Fibroblast of skin of left biceps (primary cell): Measurements from ENCODE around the gene CCR9.

Source experiments
- DNase-seq, 2 experiments: peaks; one replicate each; pipeline ENCODE4 v3.0.0-alpha.2; 2013; ENCODE audit warnings: low read depth in 2 of 2

Gene CCR9

GRCh38 chr3:45908761-45909160 is 22.4 kb downstream of the CCR9 start:
- DNase-seq, result no peak

DNA sequence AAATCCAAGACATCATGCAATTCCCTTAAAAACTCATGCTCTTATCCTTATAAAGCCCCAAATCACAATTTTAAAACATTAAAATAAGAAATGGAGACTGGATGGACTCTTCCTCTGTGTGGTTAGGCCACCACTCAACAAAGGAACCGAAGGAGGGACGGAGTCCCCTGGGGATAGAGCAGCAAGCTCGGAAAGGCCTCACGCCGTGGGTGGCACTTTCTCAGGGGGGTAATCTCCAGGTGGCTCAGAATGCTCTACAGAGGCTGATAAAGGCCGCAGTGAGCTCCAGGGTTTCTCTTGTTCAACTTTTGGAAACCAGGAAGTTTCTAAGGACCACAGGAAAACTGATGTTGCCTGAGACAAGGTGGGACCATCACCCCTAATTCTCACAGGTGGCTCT is 23.2 kb downstream of the CCR9 start:
- DNase-seq, result no peak

DNA sequence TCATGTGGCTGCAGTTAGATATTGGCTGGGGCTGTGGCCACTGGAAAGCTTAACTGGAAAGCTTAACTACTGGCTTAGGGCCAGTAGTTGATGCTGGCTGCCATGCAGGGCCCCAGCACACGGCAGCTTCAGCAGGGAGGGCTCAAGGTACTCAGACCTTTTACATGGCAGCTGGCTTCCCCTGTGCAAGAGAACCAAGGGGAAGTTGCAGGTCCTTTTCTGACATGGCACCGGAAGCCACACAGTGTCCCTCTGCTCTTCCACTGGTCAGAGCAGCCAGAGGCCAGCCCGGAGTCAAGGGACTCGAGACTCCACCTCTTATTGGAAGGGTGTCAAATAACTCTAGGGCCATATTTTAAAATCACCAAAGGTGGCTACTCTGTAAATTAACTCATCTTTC is 24.5 kb downstream of the CCR9 start:
- DNase-seq, result no peak

- no peak for DNase-seq
These were observed 25.3 kb downstream of the CCR9 start for GRCh38 chr3:45911511-45912226.

DNA sequence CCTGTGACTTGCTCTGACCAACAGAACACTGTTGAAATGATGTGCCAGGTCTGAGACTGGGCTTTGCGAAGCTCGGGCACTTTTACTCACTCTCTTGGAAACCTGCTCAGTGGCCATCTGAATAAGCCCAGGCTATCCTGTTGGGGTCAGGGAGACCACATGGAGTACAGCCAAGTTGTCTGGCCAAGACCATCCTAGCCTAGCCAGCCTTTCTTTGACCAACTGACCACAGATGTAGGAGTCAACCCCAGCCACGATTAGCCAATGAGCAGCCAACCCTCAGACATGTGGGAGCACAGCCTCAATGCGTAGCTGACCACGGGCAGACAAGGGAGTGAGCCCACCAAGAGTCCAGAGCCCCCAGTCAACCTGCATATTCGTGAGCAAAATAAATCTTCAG is 26.1 kb downstream of the CCR9 start:
- DNase-seq, result no peak

- DNase-seq, result no peak
These were observed 28.2 kb downstream of the CCR9 start for GRCh38 chr3:45914362-45915058.

DNA sequence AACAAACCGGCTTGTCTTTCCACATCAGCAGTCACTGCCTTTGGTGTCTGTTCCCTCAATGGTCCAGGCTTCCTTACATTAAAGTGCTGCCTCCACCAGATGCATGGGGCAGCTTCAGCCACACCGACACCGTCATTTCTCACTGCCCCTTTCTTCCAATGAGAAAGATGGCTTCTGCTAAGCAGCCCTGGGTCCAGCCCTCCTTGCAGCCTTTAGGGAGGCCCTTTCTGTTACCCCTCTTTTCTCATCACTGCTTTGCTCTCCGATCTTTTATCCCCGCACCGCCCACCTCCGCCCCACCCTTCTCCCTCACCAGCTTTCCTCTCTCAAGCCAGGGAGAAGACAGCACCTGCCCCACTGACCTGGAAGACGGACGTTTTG is 28.7 kb downstream of the CCR9 start:
- DNase-seq, result no peak

- DNase-seq, result no peak
These were observed 29.3 kb downstream of the CCR9 start for GRCh38 chr3:45915518-45916231.

DNA sequence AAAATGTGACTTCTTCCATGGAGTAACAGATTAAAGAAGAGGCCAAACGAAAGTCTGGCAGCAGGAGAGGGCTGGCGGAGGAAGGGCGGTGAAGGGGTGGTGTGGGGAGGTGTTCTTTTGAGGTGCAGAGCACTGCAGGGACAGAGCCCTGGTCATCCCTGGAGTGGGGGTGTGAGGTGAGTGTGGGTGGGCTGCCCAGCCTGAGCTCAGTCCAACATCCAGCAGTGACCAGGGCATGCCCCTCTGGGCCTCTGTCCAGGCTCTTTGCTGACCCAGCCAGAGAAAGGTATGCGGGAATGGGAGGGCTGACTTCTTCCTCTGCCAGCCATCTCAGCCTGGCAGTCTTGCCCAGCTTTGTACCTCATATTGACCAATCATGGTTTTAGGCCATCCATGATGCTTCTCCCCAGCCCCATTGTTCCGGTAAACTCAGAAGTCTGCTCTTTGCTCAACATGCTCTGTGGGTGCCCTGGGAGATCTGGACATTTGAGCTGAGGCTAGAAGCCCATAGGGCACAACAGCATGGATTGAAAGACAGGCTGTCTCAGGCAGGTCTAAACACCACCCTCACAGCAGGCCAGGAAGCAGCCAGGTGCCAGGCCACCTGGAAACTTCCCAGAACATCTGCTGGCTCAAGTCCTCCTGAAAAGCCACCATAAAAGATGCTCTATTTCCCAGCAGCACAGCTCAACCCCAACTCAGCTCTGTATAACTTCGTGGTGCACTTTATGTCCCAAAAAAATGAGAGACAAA is 31.0 kb downstream of the CCR9 start:
- DNase-seq, result no peak

DNA sequence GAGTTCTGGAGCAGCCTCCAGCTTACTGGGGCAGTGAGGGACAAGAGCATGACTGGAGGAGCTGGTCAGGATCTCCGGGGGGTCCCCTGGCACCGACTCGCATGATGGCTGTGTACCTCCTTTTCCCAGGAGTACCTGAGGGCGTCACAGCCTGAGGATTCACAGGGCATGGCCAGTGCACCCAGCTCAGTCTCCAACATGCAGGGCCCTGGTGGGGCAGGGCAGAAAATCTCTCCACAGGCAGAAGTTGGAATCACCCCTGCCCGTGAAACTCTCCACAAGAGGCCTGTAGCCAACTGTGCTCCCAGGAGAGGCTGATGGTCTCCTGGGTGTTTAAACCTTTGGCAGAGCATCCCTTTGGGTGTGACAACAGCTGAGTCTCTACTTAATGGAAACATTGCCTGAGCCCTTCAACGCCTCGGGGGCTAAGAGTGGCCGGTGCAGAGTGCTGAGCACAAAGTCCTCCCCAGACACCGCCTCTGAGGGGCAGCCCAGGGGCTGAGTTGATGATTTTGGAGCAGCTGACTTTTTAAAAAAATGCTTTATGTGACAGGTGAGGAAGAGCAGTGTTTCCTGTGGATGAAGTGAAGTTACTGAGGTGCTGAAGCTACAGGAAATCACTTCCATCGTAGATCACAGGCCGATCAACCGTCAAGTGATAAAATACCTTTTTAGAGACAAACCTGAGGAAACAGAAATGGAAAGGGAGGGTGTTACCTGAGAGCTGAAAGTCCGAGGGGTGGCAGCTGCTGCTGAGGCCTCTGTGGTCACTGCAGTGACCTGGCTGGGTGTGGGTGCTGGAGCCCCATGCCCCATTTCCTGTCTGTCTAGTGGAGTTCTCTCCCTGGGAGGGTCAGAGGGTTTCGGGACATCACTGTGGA is 35.1 kb downstream of the CCR9 start:
- DNase-seq, result no peak

DNA sequence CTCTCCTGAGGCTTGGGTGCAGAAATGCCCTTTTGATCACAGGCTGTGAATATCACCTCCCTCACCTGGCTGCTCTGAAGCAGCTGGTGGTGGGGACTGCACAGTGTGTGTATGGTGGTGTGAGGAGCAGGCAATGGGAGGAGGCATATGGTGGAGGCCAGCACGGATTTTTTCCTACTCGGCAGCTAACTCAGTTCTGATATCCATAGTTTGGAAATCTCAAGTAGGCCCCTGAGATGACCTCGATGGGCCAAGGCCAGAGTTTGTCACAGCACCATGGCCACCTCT is 35.6 kb downstream of the CCR9 start:
- DNase-seq, result no peak

- DNase-seq, result no peak
These were observed 36.7 kb downstream of the CCR9 start for GRCh38 chr3:45922950-45923590.

DNA sequence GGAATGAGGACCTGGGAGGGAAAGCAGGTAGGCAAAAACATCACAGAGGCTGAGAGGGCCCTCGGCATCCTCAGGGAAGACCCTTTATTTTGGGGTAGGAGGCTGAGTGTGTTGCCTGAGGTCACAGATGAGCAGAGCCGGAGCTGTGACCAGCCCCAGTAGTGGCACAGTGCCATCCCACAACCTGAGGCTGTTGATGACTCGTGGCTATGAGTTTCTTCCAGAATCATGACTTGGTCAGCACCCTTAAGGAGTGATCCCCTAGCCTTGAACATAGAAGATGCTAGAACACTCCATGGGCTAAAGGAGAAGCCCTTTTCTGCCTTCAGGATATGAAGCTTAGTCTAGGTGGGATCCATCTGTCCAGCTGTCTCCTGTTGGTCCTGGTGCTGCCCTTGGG is 37.4 kb downstream of the CCR9 start:
- no peak for DNase-seq

DNA sequence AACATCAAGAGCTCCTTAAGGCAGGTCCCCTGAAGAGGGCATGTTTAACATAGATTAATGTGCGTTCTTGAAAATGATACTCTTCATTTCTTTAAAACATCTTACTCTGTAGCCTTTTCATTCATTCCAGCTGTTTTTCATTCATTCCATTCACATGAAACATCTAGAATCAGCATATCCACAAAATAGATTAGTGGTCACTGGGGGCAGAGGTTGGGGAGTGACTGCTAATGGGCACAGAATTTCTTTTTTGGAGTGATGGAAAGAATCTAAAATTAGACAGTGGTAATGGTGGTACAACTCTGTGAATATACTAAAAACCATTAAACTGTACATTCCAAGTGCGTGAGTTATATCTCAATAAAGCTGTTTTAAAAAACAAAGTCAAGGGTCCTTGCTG is 41.5 kb downstream of the CCR9 start:
- no peak for DNase-seq

GRCh38 chr3:45929042-45929679 is 42.8 kb downstream of the CCR9 start:
- DNase-seq, result no peak

DNA sequence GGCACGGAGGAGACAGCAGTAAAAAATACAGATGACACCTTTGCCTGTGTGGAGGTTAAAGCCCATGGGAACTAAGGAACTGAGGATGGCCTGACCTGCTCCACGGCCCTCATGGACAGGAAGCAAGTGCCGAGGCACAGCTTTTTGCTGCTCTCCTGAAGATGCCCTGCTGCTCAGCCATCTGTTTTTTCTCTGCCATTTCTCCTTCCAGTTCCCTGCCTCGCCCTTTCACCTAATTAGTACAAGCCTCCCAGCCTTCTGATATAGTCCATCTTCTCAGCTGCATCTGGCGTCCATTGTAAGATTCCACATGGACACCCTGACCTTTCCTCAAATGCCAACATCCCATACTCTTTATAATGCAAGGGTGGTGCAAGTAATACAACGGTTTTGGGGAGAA is 45.2 kb downstream of the CCR9 start:
- DNase-seq, result no peak

- DNase-seq, result no peak
These were observed 45.8 kb downstream of the CCR9 start for GRCh38 chr3:45932112-45932511.

DNA sequence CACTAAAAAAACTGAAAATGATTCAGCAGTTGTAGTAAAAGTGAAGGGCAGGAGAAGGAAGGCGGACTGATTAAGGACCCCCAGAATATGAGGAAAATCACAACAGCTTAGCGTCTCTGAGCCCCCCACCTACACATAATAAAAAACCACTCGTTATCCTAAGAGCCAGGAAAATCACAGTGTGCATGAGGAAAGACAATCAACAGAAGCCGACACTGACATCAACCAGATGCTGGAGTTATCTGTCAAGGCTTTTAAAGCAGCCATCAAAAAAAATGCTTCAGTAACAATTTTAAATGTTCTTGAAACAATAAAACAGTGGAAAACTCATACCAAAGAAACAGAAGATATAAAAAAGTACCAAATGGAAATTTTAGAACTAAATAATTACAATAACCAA is 47.2 kb downstream of the CCR9 start:
- DNase-seq, result no peak

GRCh38 chr3:45936261-45936660 is 49.9 kb downstream of the CCR9 start:
- no peak for DNase-seq

- no peak for DNase-seq
These were observed 51.1 kb downstream of the CCR9 start for GRCh38 chr3:45937206-45938042.
